Vagina (tissue), 2 donors: ENCODE results near the gene ATP11A.

Experiments used
- CTCF ChIP-seq, 3 experiments: fragments of 450-650 bp in 2 of 3; fragments of 200-600 bp in 1 of 3; sonication (generic) in 1 of 3; IDR thresholded peaks; one replicate each; pipeline ENCODE4 v1.5.1; 2017 to 2019; ENCODE audit warnings: antibody characterized with exemption in 3 of 3, mild to moderate bottlenecking in 2 of 3, moderate library complexity in 2 of 3
- POLR2A ChIP-seq, 2 donors: fragments of 450-650 bp; IDR thresholded peaks; one replicate each; pipeline ENCODE4 v1.6.1; 2017; ENCODE audit warnings: antibody characterized with exemption in 2 of 2, mild to moderate bottlenecking in 2 of 2, moderate library complexity in 2 of 2
- POLR2AphosphoS5 ChIP-seq, 2 donors: sonication (generic); formaldehyde crosslinking; IDR thresholded peaks; one replicate each; pipeline ENCODE4 v1.9.0; 2017; ENCODE audit warnings: antibody characterized with exemption in 2 of 2, mild to moderate bottlenecking in 2 of 2, low read depth in 1 of 2; ENCODE audit not compliant: insufficient read depth in 1 of 2

GRCh38 chr13:112759827-112760226 is 70.0 kb downstream of the ATP11A start:
- TF ChIP-seq CTCF (IDR thresholded peaks at IDR 0.05) (no peak), POLR2AphosphoS5 (IDR thresholded peaks at IDR 0.05; ENCODE audit: insufficient read depth in 1 of 2, low read depth in 1 of 2) (no peak), POLR2A (IDR thresholded peaks at IDR 0.05) (no peak)
